Erythroblast (primary cell): Measurements from ENCODE around the gene MYLK.

Experiments used
- GATA1 ChIP-seq: IDR thresholded peaks from 2 replicates; pipeline ENCODE4 v1.6.1; 2011; ENCODE audit warnings: low read depth, mild to moderate bottlenecking, control low read depth, low read length, moderate library complexity
- POLR2A ChIP-seq: IDR thresholded peaks from 2 replicates; pipeline ENCODE4 v1.6.1; 2011; ENCODE audit warnings: mild to moderate bottlenecking, low read length

DNA sequence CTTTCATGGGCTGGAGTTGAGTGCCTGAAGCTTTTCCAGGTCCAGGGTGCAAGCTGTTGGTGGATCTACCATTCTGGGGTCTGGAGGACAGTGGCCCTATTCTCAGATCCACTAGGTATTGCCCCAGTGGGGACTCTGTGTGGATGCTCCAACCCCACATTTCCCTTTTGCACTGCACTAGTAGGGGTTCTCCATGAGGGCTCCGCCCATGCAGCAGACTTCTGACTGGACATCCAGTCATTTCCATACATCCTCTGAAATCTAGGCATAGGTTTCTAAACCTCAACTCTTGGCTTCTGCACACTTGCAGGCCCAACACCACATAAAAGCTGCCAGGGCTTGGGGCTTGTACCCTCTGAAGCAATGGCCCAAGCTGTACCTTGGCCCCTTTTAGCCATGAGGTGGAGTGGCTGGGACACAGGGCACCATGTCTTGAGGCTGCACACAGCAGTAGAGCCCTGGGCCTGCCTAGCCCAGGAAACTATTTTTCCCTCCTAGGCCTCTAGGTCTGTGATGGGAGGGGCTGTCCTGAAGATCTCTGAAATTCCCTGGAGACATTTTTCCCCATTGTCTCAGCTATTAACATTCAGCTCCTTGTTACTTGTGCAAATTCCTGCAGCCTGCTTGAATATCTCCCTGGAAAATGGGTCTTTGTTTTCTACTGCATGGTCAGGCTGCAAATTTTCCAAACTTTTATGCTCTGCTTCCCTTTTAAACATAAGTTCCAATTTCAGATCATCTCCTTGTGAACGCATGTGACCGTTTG, 293.3 kb downstream of the MYLK start:
- TF ChIP-seq POLR2A (no peak), GATA1 (no peak)
